NCI-H345 treated with DMSO at 0.1 percent for 48 hours (cell line): ENCODE measurements around the gene NHSL2.
"Not testable (repeated sequence)": the region's sequence is repeated elsewhere in the genome, so short reads cannot be mapped to it uniquely, and the experiment has no call there.

Experiments used
- DNase-seq: peaks from one replicate; lab custom pipeline; 2025; ENCODE audit not compliant: unreplicated experiment; lab: John Stamatoyannopoulos, UW

NHSL2 gene

DNA sequence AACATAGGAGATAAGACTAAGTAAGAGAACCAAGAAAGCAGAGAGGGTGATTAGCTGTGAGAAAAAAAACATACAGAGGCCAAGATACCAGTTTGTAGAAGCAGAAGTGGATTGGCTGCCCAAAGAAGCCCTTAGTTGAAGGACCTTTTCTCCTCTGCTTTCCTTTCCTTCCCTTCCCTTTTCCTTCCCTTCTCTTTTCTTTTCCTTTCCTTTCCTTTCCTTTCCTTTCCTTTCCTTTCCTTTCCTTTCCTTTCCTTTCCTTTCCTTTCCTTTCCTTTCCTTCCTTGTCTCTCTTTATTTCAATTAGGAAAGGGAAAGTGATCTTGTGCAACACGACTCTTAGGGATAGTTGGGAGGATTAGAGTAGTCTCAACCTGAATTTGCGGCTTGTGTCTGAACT, 128.2 kb downstream of the NHSL2 start:
- DNase-seq: no peak

- no peak for DNase-seq
Measured at GRCh38 chrX:72040506-72040905, 129.9 kb downstream of the NHSL2 start.

GRCh38 chrX:72041176-72041575, 130.5 kb downstream of the NHSL2 start:
- DNase-seq: no peak

DNA sequence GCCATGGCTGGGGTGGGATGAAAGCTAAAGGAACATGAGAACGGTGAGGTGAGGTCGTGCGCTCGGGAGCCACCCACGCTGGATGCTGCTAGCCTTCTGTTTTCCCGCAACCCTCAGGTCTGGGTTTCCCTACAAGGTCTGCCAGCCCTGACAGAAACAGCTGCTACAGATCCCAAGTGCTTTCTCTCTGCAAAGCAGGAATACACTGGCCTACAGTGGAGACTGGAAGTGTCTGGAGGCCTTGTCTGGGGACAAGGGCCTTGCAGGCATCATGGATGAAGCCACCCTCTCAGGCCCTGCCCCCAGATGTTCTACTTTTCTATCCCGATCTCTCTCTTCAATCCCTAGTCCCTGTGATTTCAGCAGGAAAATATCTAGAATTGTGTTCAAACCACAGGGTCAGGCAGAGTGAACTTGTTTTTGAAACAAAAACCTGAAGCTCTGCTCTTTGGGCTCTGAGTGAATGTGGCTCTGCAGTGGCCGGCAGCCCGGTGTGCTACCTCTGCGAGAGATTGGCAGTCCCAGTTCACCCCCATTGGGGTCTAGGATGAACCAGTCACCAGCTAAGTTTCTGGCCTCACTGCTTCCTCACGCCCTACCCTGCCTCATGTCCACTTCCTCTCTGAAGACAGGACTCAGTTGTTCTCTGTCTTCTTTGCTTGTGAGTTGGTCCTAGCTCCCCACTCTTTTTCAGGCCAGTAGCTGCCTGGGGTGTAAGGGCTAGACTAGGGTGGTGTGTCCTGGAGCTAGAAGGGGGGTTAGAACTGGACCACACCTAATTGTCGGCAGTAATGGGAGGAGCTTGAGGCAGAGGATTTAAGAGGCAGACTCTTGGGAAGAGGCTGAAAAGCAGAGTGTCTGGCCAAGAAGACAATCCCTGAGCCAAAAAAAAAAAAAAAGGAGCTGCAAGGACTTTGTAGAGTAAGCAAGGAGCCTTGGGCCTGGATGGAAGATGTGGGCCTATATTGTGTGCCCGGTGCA, 131.5 kb downstream of the NHSL2 start:
- no peak for DNase-seq

GRCh38 chrX:72042852-72043248, 132.2 kb downstream of the NHSL2 start:
- DNase-seq: no peak

- DNase-seq: no peak
Measured at GRCh38 chrX:72043636-72044035, 133.0 kb downstream of the NHSL2 start.

DNA sequence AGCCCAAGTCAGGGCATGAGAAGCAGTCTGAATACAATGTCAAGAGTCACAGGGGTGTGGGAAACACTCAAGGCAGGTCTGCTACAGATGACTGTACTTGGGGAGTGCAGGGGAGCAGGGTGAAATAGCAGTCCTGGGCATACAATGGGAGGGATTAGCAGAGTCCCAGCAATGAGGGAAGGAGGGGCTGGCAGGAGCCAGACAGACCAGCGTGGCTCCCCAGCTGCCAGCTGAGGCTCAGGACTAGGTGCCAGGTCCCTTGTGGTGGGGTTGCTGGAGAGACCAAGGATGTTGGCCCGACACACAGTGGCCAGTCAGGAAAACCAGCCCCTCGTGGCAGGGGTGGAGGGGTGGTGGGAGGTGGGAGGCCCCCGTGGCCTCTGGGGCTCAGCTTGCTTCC, 134.5 kb downstream of the NHSL2 start:
- DNase-seq: no peak

DNA sequence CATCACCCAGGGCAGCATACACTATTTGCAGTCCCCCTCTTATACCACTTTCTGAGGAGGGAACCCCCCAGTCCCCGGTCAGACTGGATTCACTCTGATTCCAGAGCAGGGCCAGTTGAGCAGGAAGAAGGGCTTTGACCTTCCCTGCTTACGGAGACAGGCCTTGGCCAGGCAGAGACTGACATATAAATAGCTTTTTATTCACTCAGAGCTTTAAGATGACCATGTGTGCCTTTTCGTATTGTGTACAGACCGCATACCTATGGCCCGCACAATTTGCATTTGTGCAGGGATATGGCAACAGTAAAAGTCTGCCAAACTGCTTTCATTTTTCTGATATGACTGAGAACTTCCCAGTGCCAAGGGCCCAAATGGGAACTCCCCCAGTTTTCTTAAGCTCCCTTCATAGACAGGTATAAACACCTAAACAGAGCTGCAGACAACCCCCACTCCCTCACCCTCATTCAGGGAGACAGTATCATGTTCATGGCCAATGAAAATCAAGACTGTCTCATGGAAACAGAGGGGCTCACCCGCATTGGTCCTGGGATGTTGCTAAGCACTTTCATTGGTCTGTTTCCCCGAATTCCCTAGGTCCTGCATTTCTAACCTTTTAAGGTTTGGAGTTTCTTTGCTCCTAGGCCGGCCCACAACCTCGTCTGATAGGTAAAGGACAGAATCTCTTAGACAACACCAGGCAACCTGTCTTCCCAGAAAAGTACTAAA, 135.1 kb downstream of the NHSL2 start:
- DNase-seq: no peak

GRCh38 chrX:72046447-72046846, 135.8 kb downstream of the NHSL2 start:
- DNase-seq: no peak

DNA sequence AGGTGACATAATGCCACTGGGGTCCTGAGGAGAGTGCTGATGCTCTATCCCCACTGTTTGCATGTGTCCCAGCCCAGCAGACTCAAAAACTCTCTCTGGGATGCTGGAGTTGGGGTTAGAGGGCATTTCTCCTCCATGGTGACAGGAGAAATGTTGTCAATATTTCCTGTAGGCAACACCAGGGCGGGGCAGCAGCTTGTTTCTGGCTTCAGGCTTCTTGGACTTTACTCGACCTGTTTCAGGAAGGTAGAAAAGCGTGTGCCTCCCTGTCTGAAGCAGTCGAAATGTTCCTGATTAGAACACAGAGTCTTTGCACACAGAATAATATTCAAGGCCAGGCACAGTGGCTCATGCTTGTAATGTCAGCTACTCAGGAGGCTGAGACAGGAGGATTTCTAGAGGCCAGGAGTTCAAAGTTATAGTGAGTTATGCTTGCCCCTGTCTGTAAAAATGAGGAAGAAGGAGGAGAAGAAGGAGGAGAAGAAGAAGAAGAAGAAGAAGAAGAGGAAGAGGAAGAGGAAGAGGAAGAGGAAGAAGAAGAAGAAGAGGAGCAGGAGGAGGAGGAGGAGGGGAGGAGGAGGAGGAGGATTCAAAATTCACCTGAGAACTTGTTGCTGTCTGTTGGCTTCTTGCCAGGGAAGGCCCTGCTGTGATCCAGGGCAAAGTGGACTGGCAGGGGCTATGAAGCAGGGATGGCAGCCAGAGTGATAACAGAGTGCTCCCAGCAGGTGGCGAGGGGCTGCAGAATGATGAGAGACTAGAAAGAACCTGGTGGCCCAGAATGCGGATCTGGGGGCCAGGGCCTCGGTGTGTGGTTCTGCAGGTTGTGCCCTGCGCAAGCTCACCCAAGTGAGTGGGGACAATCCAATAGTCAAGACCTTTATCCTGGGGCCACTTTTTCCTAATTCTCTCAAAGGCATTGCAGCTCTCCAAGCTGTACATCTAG, 138.1 kb downstream of the NHSL2 start:
- no peak for DNase-seq

- no peak for DNase-seq
Measured at GRCh38 chrX:72050011-72050410, 139.4 kb downstream of the NHSL2 start.

DNA sequence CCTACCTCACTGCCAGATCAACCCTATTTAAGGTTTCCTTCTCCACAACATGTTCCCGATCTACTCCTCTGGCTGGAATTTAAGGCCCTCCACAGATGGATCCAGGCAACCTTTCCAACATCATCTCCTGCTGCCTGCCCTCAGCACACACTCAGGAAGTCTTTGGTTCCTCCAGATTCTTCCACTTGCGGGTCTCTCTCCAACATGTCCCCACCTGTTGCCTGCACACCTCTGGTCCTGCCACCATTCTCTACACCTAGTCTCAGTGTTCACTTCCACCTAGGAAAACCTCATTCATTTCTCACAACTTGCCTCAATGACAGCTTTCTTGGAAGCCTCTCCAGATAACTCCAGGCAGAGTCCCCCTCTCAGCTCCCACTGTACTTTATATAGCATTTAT, 140.9 kb downstream of the NHSL2 start:
- no peak for DNase-seq

- DNase-seq: no peak
Measured at GRCh38 chrX:72052415-72053090, 141.9 kb downstream of the NHSL2 start.

DNA sequence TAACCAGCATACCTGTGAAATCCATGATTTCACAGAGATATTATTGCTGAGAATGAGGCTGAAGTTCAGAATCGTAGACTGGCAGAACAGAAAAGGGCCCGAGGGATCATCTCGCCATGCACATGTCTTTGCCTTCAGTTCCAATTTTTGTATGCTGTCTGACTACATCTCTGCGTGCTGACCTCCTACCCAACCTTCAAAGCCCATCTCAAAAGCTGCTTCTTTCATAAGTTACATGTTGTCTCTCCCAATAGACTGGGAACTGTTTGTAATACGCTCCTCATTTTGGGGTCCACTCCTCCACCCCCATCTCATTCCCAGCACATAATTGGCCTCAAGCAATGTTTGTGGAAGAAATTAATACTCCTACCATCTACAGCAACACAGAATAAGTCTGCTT, 142.9 kb downstream of the NHSL2 start:
- DNase-seq: no peak

- no peak for DNase-seq
Measured at GRCh38 chrX:72054779-72055489, 144.3 kb downstream of the NHSL2 start.

DNA sequence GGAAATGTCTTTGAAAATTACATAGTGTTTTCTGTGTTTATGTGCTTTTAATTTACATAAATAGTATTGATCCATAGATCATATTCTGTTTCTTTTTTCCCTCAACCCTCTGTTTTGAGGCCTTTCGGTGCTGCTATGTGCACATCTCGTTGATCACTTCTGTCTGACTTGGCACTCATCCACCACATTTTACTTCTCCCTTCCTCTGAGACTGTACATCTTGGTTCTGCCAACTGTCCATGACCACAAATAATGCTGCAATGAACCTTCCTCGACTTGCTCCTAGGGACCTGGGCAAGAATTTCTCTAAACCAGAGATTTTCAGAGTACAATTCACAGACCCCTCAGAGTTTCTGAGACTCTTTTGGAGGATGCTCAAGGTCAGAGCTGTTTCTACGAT, 146.7 kb downstream of the NHSL2 start:
- DNase-seq: no peak

- DNase-seq: no peak
Measured at GRCh38 chrX:72057849-72058248, 147.2 kb downstream of the NHSL2 start.

- DNase-seq: not testable (repeated sequence)
Measured at GRCh38 chrX:72058346-72058745, 147.7 kb downstream of the NHSL2 start.

DNA sequence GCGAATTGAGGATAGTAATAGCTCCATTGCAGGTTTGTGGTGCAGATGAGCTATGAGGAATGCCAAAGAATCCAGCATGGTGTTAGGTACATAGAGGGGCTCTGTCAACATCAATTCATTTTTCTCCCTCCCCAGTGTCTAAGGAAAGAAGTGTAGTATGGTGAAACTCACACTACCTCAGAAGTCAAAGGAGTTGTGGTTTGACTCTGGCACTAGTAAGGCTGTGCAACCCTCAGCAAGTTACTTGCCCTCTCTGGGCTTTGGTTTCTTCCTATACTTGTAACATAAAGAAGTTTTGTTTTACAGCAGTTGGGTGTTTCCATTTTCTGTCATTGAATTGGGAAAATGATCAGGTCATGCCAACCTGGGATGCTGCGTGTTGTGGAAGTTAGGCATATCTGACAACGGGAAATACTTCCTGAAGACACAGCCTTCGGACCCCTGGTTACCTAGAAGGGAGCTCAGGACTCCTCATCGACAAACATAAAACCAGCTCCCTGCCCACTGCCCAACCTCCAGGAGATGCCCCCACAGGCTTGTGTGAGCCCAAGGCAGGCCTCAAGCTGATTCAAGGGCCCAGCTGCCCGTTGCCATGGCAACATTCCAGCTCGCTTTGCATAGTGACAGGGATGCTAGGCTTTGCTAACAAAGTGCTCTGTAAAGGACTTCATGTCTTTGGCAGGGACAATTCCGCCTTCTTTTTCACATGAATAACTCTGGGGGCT, 149.7 kb downstream of the NHSL2 start:
- no peak for DNase-seq
